NCI-H526 (cell line): ENCODE results near the gene ESR1.
"Not testable (repeated sequence)": the region's sequence is repeated elsewhere in the genome, so short reads cannot be mapped to it uniquely, and the experiment has no call there.

Experiments
- DNase-seq, 2 experiments: peaks; one replicate each; lab custom pipeline; 2025; lab: John Stamatoyannopoulos, UW

The ESR1 gene

GRCh38 chr6:151975795-151976194 lies 168.3 kb downstream of the ESR1 start:
- no peak for DNase-seq

- DNase-seq = not testable (repeated sequence)
Measured at GRCh38 chr6:151988199-151988598, 180.7 kb downstream of the ESR1 start.

GRCh38 chr6:151992091-151992490 lies 184.6 kb downstream of the ESR1 start:
- DNase-seq = no peak

- no peak for DNase-seq
Measured at GRCh38 chr6:151993364-151993763, 185.9 kb downstream of the ESR1 start.

- DNase-seq = no peak
Measured at GRCh38 chr6:151998784-151999183, 191.3 kb downstream of the ESR1 start.

GRCh38 chr6:151999194-151999593 lies 191.7 kb downstream of the ESR1 start:
- DNase-seq = no peak

- no peak for DNase-seq
Measured at GRCh38 chr6:152001408-152001807, 193.9 kb downstream of the ESR1 start.

GRCh38 chr6:152002306-152002705 lies 194.8 kb downstream of the ESR1 start:
- DNase-seq = no peak

- no peak for DNase-seq
Measured at GRCh38 chr6:152004036-152004566, 196.6 kb downstream of the ESR1 start.

GRCh38 chr6:152004896-152005295 lies 197.4 kb downstream of the ESR1 start:
- no peak for DNase-seq

GRCh38 chr6:152008779-152009178 lies 201.3 kb downstream of the ESR1 start:
- no peak for DNase-seq

- DNase-seq = no peak
Measured at GRCh38 chr6:152012227-152012626, 204.7 kb downstream of the ESR1 start.

- DNase-seq = no peak
Measured at GRCh38 chr6:152018876-152019275, 211.4 kb downstream of the ESR1 start.

GRCh38 chr6:152022303-152022702 lies 214.8 kb downstream of the ESR1 start:
- DNase-seq = no peak

GRCh38 chr6:152023613-152024012 lies 216.1 kb downstream of the ESR1 start:
- no peak for DNase-seq

- DNase-seq = no peak
Measured at GRCh38 chr6:152026291-152026690, 218.8 kb downstream of the ESR1 start.

- DNase-seq = not testable (repeated sequence)
Measured at GRCh38 chr6:152026744-152027143, 219.3 kb downstream of the ESR1 start.

GRCh38 chr6:152033765-152034164 lies 226.3 kb downstream of the ESR1 start:
- not testable (repeated sequence) for DNase-seq

GRCh38 chr6:152034631-152035030 lies 227.1 kb downstream of the ESR1 start:
- DNase-seq = no peak

- no peak for DNase-seq
Measured at GRCh38 chr6:152046118-152046517, 238.6 kb downstream of the ESR1 start.

GRCh38 chr6:152048921-152049320 lies 241.4 kb downstream of the ESR1 start:
- no peak for DNase-seq

GRCh38 chr6:152049502-152049901 lies 242.0 kb downstream of the ESR1 start:
- DNase-seq = no peak

- no peak for DNase-seq
Measured at GRCh38 chr6:152050451-152051195, 243.1 kb downstream of the ESR1 start.

GRCh38 chr6:152052061-152052460 lies 244.6 kb downstream of the ESR1 start:
- DNase-seq = no peak
